Astrocyte (in vitro differentiated cells and primary cell): Measurements from ENCODE around the gene KRTAP9-7. TPM values are rescaled to one million over a fixed set of nuclear protein-coding genes. Genes with fewer than 3 reads are reported as not detected.
"Not testable (repeated sequence)": the region's sequence is repeated elsewhere in the genome, so short reads cannot be mapped to it uniquely, and the experiment has no call there.

Experiments
- DNase-seq: peaks from one replicate; pipeline ENCODE4 v3.0.0-alpha.2; 2010; ENCODE audit warnings: low read depth
- FAIRE-seq: peaks from 2 replicates; lab custom pipeline; 2011; peaks lifted over from hg19 to GRCh38; lab: Jason Lieb, UNC
- H2AFZ ChIP-seq: 2 replicates; pipeline ENCODE4 v1.6.0; 2012; ENCODE audit warnings: low read depth, low read length, inconsistent platforms
- H3K27ac ChIP-seq: 2 replicates; pipeline ENCODE4 v1.5.1; 2011; ENCODE audit warnings: low read depth, low read length, inconsistent platforms
- H3K27me3 ChIP-seq: 2 replicates; pipeline ENCODE4 v1.6.0; 2011; ENCODE audit warnings: low read length, inconsistent platforms; ENCODE audit not compliant: insufficient read depth
- H3K36me3 ChIP-seq: 2 replicates; pipeline ENCODE4 v1.5.1; 2011; ENCODE audit warnings: low read length, inconsistent platforms; ENCODE audit not compliant: insufficient read depth
- H3K4me1 ChIP-seq: 2 replicates; pipeline ENCODE4 v1.5.1; 2011; ENCODE audit warnings: low read length, inconsistent platforms; ENCODE audit not compliant: insufficient read depth
- H3K4me2 ChIP-seq: 2 replicates; pipeline ENCODE4 v1.6.0; 2012; ENCODE audit warnings: low read length, inconsistent platforms
- H3K4me3 ChIP-seq: 2 replicates; pipeline ENCODE4 v1.5.1; 2011; ENCODE audit warnings: low read depth, mild to moderate bottlenecking, low read length, inconsistent platforms; ENCODE audit not compliant: insufficient read depth
- H3K79me2 ChIP-seq: 2 replicates; pipeline ENCODE4 v1.6.0; 2012; ENCODE audit warnings: mild to moderate bottlenecking, low read length, inconsistent platforms; ENCODE audit not compliant: insufficient read depth
- H3K9ac ChIP-seq: 2 replicates; pipeline ENCODE4 v1.6.0; 2012; ENCODE audit warnings: mild to moderate bottlenecking, low read length, inconsistent platforms
- H3K9me3 ChIP-seq: 2 replicates; pipeline ENCODE4 v1.5.1; 2012; ENCODE audit warnings: low read depth, mild to moderate bottlenecking, low read length, inconsistent platforms; ENCODE audit not compliant: insufficient read depth
- H4K20me1 ChIP-seq: 2 replicates; pipeline ENCODE4 v1.6.0; 2012; ENCODE audit warnings: low read length, inconsistent platforms; ENCODE audit not compliant: insufficient read depth
- H3K27ac Mint-ChIP-seq: one replicate; pipeline ENCODE4 v1.8.0; 2021; ENCODE audit warnings: mild to moderate bottlenecking, mixed read lengths; ENCODE audit not compliant: unreplicated experiment
- H3K27me3 Mint-ChIP-seq: one replicate; pipeline ENCODE4 v1.8.0; 2021; ENCODE audit warnings: low read depth, mixed read lengths; ENCODE audit not compliant: unreplicated experiment
- H3K36me3 Mint-ChIP-seq: one replicate; pipeline ENCODE4 v1.8.0; 2021; ENCODE audit warnings: low read depth, mixed read lengths; ENCODE audit not compliant: unreplicated experiment
- H3K4me1 Mint-ChIP-seq: one replicate; pipeline ENCODE4 v1.8.0; 2021; ENCODE audit warnings: low read depth, mixed read lengths; ENCODE audit not compliant: unreplicated experiment
- H3K4me3 Mint-ChIP-seq: one replicate; pipeline ENCODE4 v1.8.0; 2021; ENCODE audit warnings: mild to moderate bottlenecking, moderate library complexity, mixed read lengths; ENCODE audit not compliant: unreplicated experiment
- H3K9me3 Mint-ChIP-seq: one replicate; pipeline ENCODE4 v1.8.0; 2021; ENCODE audit warnings: mild to moderate bottlenecking, mixed read lengths; ENCODE audit not compliant: unreplicated experiment
- CTCF ChIP-seq: IDR thresholded peaks from 2 replicates; pipeline ENCODE4 v1.5.1; 2011; ENCODE audit warnings: low read depth, mild to moderate bottlenecking, inconsistent platforms, low read length, moderate library complexity; ENCODE audit not compliant: insufficient read depth
- EZH2 ChIP-seq: IDR thresholded peaks from 2 replicates; pipeline ENCODE4 v1.6.1; 2012; ENCODE audit warnings: mild to moderate bottlenecking, low read length, inconsistent platforms; ENCODE audit not compliant: insufficient read depth
- total RNA-seq: library from RNA; stranded (reverse); gene quantifications from 2 replicates; pipeline ENCODE4 v1.2.1, GENCODE V29; 2021

Gene KRTAP9-7
- total RNA-seq, 1 donor from 2014 or later = not detected

DNA sequence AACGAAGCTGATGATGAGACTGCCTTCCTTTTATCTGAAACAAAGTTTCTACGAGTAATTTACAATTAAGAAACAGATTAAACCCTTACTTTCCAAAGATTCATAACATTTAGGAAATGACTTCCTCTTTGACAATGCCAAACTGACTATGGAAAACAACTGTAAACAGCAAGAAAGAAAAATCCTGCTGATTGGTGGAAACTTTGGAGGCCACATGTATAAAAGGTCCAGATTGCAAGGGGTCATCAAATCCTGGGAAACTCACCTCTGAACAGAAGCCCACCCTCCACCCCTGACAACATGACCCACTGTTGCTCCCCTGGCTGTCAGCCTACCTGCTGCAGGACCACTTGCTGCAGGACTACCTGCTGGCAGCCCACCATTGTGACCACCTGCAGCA is 10.4 kb upstream of the KRTAP9-7 start, which contains the start of gene KRTAP9-6:
Gene KRTAP9-6, plus strand, starts transcription at position 301 of the 400 bp plus-strand sequence. Its CDS starts 0 bp downstream, at position 301.
- Histone ChIP-seq H3K27ac (no peak within 1 kb of the TSS), H3K9ac (no peak within 1 kb of the TSS), H3K36me3 (no peaks in the 10 kb centered on the region), H3K9me3 (no peaks in the 10 kb centered on the region), H4K20me1 (no peaks in the 10 kb centered on the region), H2AFZ (no peak within 1 kb of the TSS), H3K4me2 (no peak within 1 kb of the TSS), H3K79me2 (no peaks in the 10 kb centered on the region), H3K4me3 (no peak within 1 kb of the TSS), H3K4me1 (no peaks in the 10 kb centered on the region), H3K27me3 (peaks cover 2% of the 10 kb centered on the region)
- Mint-ChIP-seq H3K9me3 (no peaks in the 10 kb centered on the region), H3K27ac (no peak within 1 kb of the TSS), H3K27me3 (peaks cover 16% of the 10 kb centered on the region), H3K4me3 (no peak within 1 kb of the TSS), H3K4me1 (peaks cover 2% of the 10 kb centered on the region), H3K36me3 (no peaks in the 10 kb centered on the region)
- no peak for FAIRE-seq
- no peak for DNase-seq
- TF ChIP-seq CTCF (no peak), EZH2 (no peak)

DNA sequence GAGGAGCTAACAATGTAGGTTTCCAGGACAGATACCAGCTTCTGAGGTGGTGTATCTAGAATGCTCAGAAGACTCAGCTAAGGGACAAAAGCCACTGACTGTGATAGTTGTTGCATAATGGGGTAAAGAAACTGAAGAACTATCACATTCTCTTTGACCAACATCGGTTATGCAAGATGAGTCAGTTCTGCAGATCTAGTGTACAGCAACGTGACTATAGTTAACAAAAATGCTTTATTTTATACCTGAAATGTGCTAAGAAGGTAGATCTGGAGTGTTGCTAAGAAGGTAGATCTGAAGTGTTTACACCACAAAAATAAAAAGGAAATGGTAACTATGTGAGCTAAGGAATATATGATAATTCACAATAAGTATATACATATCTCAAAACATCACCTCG is 7.8 kb upstream of the KRTAP9-7 start:
- Mint-ChIP-seq H3K4me1 (no peaks in the 10 kb centered on the region), H3K27ac (no peak overlapping the region), H3K9me3 (no peaks in the 10 kb centered on the region), H3K27me3 (peaks cover 6% of the 10 kb centered on the region), H3K4me3 (no peak overlapping the region), H3K36me3 (no peaks in the 10 kb centered on the region)
- H3K9me3 ChIP-seq = no peaks in the 10 kb centered on the region
- no peak for DNase-seq
- no peak overlapping the region for H3K4me2 ChIP-seq
- H3K27ac ChIP-seq = no peak overlapping the region
- H3K4me1 ChIP-seq = no peaks in the 10 kb centered on the region
- no peaks in the 10 kb centered on the region for H4K20me1 ChIP-seq
- H3K79me2 ChIP-seq = no peaks in the 10 kb centered on the region
- H3K4me3 ChIP-seq = no peak overlapping the region
- FAIRE-seq = no peak
- no peak overlapping the region for H2AFZ ChIP-seq
- no peaks in the 10 kb centered on the region for H3K27me3 ChIP-seq
- TF ChIP-seq EZH2 (no peak), CTCF (no peak)
- H3K36me3 ChIP-seq = no peaks in the 10 kb centered on the region
- no peak overlapping the region for H3K9ac ChIP-seq

- H3K27ac Mint-ChIP-seq, H3K9ac ChIP-seq, DNase-seq, H3K4me3 ChIP-seq, H3K4me1 ChIP-seq, H3K9me3 Mint-ChIP-seq, H3K27ac ChIP-seq, H4K20me1 ChIP-seq, H3K36me3 ChIP-seq, H3K27me3 ChIP-seq, H3K4me3 Mint-ChIP-seq, H3K9me3 ChIP-seq, FAIRE-seq, H3K36me3 Mint-ChIP-seq, H3K4me1 Mint-ChIP-seq, H3K79me2 ChIP-seq, H3K4me2 ChIP-seq, H2AFZ ChIP-seq, H3K27me3 Mint-ChIP-seq: not testable (repeated sequence)
Measured at GRCh38 chr17:41271323-41271722, 4.2 kb upstream of the KRTAP9-7 start.
